NCI-H2227 (cell line): Measurements from ENCODE around the gene UTY.
"Not testable (repeated sequence)": the region's sequence is repeated elsewhere in the genome, so short reads cannot be mapped to it uniquely, and the experiment has no call there.

Experiments
- DNase-seq: peaks from one replicate; lab custom pipeline; 2025; ENCODE audit not compliant: unreplicated experiment; lab: John Stamatoyannopoulos, UW

UTY gene

DNA sequence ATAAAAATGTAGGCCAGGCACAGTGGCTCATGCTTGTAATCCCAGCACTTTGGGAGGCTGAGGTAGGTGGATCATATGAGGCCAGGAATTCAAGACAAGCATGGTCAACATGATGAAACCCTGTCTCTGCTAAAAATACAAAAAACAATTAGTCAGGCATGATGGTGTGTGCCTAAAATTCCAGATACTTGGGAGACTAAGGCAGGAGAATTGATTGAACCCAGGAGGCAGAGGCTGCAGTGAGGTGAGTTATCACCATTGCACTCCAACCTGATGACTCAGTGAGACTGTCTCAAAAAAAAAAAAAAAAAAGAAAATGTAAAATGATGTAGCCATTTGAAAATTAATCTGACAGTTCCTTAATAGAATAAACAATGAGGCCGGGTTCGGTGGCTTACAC lies 171.9 kb downstream of the UTY start:
- DNase-seq, result no peak

DNA sequence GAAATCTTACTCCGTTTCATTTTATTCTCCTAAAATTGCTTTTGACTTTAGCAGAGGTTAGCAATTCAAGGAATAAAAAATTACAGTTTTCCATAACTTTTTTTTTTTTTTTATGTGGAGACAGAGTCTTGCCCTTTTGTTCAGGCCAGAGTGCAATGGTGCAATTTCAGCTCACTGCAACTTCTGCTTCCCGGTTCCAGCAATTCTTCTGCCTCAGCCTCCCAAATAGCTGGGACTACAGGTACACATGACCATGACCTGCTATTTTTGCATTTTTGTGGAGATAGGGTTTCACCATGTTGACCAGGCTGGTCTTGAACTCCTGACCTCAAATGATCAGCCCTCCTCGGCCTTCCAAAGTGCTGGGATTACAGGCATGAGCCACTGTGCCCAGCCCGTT lies 179.0 kb downstream of the UTY start:
- no peak for DNase-seq

DNA sequence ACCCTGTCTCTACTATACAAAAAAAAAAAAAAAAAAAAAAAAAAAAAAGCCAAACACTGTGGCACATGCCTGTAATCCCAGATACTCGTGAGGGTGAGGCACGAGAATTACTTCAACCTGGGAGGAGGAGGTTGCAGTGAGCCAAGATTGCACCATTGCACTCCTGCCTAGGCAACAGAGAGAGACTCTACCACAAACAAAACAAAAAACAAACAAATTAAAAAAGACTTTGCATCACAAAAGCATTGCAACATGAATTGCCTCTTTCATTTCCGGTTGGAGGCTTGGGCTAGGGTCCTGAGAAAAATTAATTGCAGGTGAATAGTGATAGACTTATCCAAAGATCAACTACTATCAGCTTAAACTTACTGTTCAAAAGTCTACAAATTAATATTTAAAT lies 180.4 kb downstream of the UTY start:
- no peak for DNase-seq

DNA sequence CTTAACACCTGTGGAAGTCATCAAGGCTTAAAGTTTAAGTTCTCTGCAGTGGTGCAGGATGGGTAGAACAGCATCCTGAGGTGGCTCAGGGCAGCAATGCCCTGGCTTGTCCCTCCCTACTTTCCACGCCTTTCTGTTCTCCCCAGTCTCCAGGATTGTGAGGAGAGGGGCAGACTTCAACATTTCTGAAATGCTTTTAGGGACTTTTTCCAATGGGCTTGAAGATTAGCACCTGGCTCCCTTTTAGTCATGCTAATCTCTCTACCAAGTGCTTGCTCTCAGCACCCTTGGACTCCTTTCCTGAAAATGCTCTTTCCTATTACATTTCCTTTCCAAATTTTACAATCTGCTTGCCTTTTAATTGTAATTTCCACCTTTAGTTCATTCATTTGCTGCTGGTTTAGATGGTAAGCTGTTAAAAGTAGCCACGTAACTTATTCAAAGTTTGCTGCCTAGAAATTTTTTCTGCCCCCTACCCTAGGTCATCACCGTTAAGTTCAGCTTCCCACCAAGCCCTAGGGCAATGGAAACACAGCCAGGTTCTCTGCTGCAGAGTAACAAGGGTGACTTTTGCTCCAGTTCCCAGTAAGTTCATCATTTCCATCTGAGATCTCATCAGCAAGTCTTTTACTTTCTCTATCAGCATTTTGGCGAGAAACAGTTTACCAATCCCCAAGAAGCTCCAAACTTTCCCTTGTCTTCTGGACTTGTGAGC lies 183.5 kb downstream of the UTY start:
- DNase-seq, result no peak

DNA sequence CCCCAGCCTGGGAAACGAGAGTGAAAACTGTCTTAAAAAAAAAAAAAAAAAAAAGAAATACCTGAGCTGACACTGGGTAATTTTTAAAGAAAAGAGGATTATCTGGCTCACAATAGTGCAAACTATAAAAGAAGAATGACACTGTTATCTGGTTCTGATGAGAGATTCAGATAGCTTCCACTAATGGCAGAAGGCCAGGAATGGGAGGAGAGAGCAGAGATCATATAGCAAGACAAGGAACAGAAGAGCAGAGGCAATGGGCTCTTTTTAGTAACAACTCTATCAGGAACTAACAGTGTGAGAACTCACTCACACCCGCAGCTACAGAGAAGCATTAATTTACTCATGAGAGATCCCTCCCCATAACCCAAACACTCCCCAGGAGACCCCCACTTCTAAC lies 184.8 kb downstream of the UTY start:
- DNase-seq, result no peak

DNA sequence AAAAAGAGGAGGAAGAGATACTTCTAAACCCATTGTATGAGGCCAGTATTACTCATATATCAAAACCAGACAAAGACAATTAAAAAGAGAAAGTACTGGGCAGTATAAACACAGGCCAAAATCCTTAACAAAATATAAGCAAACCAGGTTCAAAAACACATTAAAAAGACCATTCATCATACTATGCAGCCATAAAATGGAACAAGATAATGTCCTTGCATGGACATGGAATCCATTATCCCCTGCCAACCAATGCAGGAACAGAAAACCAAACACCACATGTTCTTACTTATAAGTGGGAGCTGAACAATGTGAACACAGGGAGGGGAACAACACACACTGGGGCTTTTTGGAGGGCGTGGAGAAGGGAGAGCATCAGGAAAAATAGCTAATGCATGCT lies 188.6 kb downstream of the UTY start:
- no peak for DNase-seq

DNA sequence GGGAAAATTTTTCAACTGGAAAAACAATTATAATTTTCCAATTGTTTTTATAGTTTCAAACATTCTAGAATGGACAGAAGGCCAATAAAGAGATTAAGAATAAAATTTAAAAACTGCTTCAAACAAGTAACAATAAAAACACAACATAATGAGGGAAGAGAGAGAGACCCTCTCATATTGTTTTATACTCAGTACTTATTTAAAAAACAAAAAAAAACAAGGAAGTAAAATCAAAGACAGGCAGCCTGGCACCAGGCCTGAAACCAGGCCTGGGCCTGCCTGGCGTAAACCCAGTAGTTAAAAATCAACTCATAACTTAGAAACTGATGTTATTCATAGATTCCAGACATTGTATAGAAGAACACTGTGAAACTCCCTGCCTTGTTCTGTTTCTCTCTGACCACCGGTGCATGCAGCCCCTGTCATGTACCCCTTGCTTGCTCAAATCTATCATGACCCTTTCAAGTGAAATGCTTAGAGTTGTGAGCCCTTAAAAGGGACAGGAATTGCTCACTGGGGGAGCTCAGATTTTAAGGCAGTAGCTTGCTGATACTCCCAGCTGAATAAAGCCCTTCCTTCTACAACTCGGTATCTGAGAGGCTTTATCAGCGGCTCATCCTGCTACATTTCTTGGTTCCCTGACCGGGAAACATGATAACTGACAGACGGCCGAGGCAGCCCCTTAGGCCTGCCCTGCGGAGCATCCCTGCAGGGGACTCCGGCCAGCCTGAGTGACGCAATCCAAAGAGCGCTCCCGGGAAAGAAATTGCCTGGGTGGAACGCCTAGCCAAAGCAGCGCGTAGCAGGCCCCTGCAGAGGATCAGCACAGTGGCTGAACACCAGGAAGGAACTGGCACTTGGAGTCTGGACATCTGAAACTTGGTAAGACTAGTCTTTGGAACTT lies 197.4 kb downstream of the UTY start:
- not testable (repeated sequence) for DNase-seq

DNA sequence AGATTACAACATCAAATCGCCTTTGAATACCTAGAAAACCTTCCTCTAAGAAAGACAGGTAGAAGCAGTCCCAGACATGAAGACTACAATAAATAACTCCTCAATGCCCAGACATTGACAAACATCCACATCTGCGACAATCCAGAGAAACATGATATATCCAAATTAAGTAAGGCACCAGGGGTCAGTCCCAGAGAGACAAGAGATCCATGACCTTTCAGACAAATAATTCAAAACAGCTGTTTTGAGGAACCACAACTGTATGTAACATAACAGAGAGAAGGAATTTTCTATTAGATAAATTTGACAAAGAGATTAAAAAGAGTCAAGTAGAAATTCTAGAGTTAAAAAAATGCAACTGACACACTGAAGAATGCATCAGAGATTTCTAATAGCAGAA lies 200.3 kb downstream of the UTY start:
- DNase-seq, result no peak

DNA sequence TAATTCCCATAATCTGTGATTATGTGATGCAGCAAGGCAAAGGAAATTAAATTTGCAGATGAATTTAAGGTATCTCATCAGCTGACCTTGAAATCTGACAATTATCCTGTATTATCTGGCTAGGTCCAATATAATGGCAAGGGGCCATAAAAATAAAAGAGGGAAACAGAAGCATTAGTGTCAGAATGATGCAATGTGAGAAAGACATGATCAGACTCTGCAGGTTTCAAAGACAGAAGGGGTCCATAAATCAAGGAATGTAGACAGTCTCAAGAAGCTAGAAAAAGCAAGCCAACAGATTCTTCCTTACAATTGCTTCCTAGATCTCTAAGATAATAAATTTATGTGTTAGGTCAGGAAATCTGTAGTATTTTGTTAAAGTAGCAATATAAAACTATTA lies 208.1 kb downstream of the UTY start:
- no peak for DNase-seq

DNA sequence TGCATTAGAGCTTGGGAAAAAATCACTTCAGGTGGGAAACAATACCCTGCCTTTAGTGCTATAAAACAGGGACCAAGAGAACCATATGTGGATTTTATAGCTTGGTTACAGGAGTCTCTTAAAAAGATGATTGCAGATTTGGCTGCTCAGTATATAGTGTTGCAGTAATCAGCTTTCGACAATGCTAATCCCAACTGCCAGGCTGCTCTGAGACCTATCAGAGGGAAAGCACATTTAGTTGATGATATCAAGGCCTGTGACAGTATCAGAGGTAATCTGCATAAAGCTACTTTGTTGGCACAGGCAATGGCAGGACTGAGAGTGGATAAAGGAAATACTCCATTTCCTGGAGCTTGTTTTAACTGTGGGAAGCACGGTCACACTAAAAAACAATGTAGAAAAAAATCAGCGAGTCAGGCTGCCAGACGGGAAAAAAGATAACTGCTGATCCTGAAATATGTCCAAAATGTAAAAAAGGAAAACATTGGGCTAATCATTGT lies 225.8 kb downstream of the UTY start:
- DNase-seq, result not testable (repeated sequence)

DNA sequence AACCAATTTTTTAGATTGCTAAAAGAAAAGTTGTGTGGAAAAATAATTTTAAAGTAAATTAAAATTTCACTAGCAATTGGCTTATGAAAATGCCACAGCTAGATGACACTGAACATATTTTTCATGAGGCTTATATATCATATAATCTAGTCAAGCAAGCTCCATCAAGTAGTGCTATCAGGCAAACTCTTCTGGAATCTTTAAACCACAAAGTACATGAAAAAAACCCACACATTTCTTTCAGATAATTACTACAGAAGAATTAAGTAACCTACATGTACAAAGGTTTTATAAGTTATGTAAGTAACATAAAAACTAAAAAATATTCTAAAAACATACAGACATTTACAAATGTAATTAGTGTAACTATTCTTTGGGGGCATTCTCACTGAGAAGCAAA lies 229.4 kb downstream of the UTY start:
- DNase-seq, result no peak

DNA sequence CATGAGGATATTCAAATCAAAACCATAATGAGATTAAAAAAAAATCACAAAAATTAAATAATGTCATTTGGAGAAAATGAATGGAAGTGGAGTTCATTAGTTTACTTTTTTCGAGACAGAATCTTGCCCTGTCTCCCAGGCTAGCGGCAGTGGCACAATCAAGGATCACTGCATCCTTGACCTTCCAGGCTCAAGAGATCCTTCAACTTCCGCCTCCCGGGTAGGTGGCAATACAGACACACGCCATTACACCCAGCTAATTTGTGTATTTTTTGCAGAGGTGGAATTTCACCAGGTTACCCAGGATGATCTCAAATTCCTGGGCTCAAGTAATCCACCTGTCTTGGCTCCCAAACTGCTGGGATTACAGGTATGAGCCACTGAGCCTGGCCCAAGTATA lies 236.1 kb downstream of the UTY start:
- DNase-seq, result no peak

DNA sequence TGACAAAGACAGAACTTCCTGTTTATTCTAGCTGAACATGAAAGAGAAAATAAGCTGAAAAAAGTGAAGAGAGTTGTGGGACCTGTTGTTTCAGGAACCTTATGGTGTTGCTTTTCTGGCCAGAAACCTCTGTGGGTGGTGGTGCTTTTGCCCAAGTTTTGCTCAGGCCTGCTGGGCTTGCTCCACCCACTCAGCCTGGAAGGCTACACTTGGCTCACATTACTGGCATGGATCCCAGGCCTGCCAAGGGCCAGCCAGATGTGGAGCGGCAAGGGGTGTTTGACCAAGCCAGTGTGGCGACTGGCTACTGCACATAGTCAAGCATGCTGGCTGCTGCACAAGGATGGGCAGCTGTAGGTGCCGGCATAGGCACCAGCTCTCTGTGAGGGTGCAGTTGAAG lies 245.9 kb downstream of the UTY start:
- no peak for DNase-seq

DNA sequence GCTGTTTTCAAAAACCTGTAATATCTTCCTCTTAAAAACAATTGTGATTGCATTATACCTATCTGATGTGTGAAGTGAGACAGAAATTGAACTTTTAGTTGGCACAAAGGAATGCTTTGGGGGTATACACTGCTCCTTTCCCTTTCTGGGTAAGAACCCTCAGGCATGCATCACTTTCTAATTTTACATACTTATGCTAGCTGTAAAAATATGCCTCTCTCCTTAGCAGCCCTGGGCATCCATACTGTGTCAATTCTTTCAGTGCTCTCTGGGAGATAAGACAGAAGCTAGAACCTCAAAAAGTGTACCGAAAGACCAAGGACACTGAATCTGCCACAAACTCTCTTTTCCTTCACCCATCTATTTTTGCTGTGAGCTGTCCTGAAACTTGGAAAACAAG lies 246.7 kb downstream of the UTY start:
- DNase-seq, result no peak

DNA sequence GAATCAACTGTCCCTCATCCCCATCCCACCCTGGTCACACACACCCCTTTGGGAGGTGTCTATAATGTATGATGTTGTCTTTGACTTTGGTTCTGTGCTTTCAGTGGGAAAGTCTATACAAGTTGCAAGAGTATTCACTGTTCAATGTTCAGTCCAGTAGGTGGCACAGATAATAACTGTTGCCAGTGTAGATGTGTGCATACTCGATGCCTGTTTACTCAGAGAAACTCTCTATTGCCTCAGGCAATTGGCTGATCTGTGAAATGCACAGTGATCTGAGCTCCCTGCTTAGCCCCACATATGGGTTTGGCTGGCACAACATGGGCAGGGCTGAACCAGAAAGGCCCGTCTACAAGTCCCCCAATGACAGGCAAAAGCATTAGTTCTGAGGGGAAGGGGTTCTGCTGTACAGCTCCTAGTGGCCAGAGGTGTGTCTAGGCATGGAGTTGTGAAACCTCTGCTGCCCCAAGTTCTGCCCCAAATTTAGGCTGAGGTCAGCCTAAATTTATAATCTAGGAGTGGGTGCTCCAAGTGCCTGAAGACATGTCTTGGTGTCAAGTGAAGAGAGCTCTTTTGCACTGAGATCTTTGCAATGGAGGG lies 252.4 kb downstream of the UTY start:
- no peak for DNase-seq

DNA sequence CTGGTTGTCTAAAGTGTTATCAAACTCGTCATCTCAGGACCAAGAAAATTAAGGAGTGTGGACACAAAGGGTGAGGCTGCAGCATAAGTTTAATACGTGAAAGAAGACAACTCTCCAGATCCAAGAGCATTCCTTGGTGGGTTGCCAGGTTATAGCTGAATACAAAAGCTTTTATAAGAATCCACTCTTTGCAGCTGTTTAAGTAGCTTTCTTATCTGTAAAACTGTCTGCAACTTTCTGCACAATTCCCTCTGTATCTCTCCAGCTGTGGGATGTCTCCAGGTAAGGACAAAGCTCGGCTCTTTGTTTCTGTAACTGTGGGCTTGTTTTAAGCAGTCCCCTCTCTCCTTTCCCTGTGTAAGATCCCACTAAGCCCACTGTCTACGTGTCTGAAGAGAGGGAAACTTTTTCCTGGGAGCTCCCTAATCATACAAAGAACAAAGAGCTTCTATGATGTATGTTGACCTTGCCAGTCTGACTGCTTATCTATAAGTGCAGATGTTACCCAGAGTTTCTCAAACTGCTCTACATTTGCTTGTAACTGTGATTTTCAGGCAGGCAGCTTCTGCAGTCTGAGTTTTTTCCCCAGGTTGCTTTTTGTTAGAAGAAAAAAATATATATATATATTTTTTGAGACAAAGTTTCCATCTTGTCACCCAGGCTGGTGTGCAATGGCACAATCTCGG lies 268.7 kb downstream of the UTY start:
- DNase-seq, result no peak

DNA sequence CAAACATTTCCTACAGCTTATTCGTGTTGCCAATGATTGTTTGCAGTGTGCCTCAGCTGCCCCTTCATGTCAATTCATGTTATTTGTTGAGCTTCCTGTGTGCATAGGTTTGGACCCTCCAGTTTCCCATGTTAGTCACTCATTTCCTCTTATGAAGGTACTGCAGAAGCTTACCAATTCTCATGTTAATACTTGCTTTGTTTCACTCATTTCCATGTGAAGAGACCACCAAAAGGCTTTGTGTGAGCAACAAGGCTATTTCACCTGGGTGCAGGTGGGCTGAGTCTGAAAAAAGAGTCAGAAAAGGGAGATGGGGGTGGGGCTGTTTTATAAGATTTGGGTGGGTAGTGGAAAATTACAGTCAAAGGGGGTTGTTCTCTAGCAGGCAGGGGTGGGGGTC lies 274.6 kb downstream of the UTY start:
- DNase-seq, result no peak
